Mesendoderm (in vitro differentiated cells): ENCODE data around the gene ATXN10.

ENCODE experiments used
- DNase-seq: peaks from one replicate; pipeline ENCODE4 v3.0.0; 2013
- H2AK5ac ChIP-seq: 2 replicates; pipeline ENCODE4 v1.6.1; 2013; ENCODE audit warnings: low read length, inconsistent platforms
- H2BK120ac ChIP-seq: 2 replicates; pipeline ENCODE4 v1.6.1; 2013; ENCODE audit warnings: low read depth, mild to moderate bottlenecking, low read length, moderate library complexity, mixed read lengths
- H2BK15ac ChIP-seq: replicated peaks from 2 replicates; pipeline ENCODE4 v1.6.1; 2013; ENCODE audit warnings: low read depth, mild to moderate bottlenecking, moderate library complexity
- H2BK5ac ChIP-seq: 2 replicates; pipeline ENCODE4 v1.6.1; 2013; ENCODE audit warnings: low read length, inconsistent platforms
- H3K18ac ChIP-seq: 2 replicates; pipeline ENCODE4 v1.6.1; 2013; ENCODE audit warnings: mild to moderate bottlenecking, low read length, mixed read lengths
- H3K23ac ChIP-seq: one replicate; pipeline ENCODE4 v1.6.1; 2013; ENCODE audit warnings: low read length
- H3K27ac ChIP-seq: 2 replicates; pipeline ENCODE4 v1.5.1; 2013; ENCODE audit warnings: low read depth, mild to moderate bottlenecking, inconsistent platforms, low read length, moderate library complexity
- H3K27me3 ChIP-seq: 2 replicates; pipeline ENCODE4 v1.6.1; 2013; ENCODE audit warnings: low read length, control low read depth, mild to moderate bottlenecking, inconsistent platforms; ENCODE audit not compliant: insufficient read depth, poor library complexity
- H3K36me3 ChIP-seq: 2 replicates; pipeline ENCODE4 v1.6.1; 2013; ENCODE audit warnings: low read length, inconsistent platforms; ENCODE audit not compliant: control insufficient read depth, insufficient read depth
- H3K4ac ChIP-seq: one replicate; pipeline ENCODE4 v1.6.1; 2013; ENCODE audit warnings: low read depth, mild to moderate bottlenecking, low read length, moderate library complexity
- H3K4me1 ChIP-seq: 2 replicates; pipeline ENCODE4 v1.6.1; 2013; ENCODE audit warnings: low read depth, low read length, inconsistent platforms; ENCODE audit not compliant: control insufficient read depth
- H3K4me2 ChIP-seq: 2 replicates; pipeline ENCODE4 v1.6.1; 2013; ENCODE audit warnings: low read length
- H3K4me3 ChIP-seq: 2 replicates; pipeline ENCODE4 v1.5.1; 2013; ENCODE audit warnings: mild to moderate bottlenecking, low read length
- H3K56ac ChIP-seq: one replicate; pipeline ENCODE4 v1.6.1; 2013; ENCODE audit warnings: low read length
- H3K79me1 ChIP-seq: 2 replicates; pipeline ENCODE4 v1.6.1; 2013; ENCODE audit warnings: low read length, inconsistent platforms
- H3K79me2 ChIP-seq: 2 replicates; pipeline ENCODE4 v1.6.1; 2013; ENCODE audit warnings: mild to moderate bottlenecking, low read length; ENCODE audit not compliant: control insufficient read depth, insufficient read depth
- H3K9ac ChIP-seq: 2 replicates; pipeline ENCODE4 v1.6.1; 2013; ENCODE audit warnings: low read length, inconsistent platforms
- H4K5ac ChIP-seq: one replicate; pipeline ENCODE4 v1.6.1; 2013; ENCODE audit warnings: low read length
- H4K8ac ChIP-seq: one replicate; pipeline ENCODE4 v1.6.1; 2013; ENCODE audit warnings: low read depth, mild to moderate bottlenecking, control low read depth, low read length, moderate library complexity
- WGBS: extraction: QIAGEN DNeasy Blood & Tissue Kit; methylation state at CpG from one replicate; pipeline ENCODE4 v1.1.7; 2013; ENCODE audit warnings: low lambda C conversion rate, missing lambda C conversion rate; ENCODE audit not compliant: insufficient coverage; ENCODE audit errors: extremely low coverage; 5-methylcytosine and 5-hydroxymethylcytosine counted together

The ATXN10 gene

GRCh38 chr22:45804986-45805325 lies 133.3 kb downstream of the ATXN10 start:
- H4K5ac ChIP-seq = no peak overlapping the region
- no peak overlapping the region for H3K4me2 ChIP-seq
- no peak overlapping the region for H2BK15ac ChIP-seq
- no peak overlapping the region for H3K27ac ChIP-seq
- peaks cover 6% of the 10 kb centered on the region for H3K79me1 ChIP-seq
- H2BK120ac ChIP-seq = no peak overlapping the region
- H3K9ac ChIP-seq = no peak overlapping the region
- no peak overlapping the region for H3K56ac ChIP-seq
- H3K4me1 ChIP-seq = no peaks in the 10 kb centered on the region
- no peaks in the 10 kb centered on the region for H3K36me3 ChIP-seq
- H3K23ac ChIP-seq = no peak overlapping the region
- H2AK5ac ChIP-seq = no peak overlapping the region
- H3K4me3 ChIP-seq = no peak overlapping the region
- H3K18ac ChIP-seq = no peak overlapping the region
- H4K8ac ChIP-seq = no peak overlapping the region
- no peak overlapping the region for H3K4ac ChIP-seq
- WGBS = no CpG with 5 or more reads among the region's 3 CpGs
- DNase-seq = no peak
- no peak overlapping the region for H2BK5ac ChIP-seq
- H3K79me2 ChIP-seq = no peaks in the 10 kb centered on the region
- no peaks in the 10 kb centered on the region for H3K27me3 ChIP-seq

- Histone ChIP-seq H3K4ac (no peak overlapping the region), H2BK5ac (no peak overlapping the region), H2BK15ac (no peak overlapping the region), H3K18ac (no peak overlapping the region), H2AK5ac (no peak overlapping the region), H3K23ac (no peak overlapping the region), H3K27me3 (no peaks in the 10 kb centered on the region), H3K79me1 (peaks cover 6% of the 10 kb centered on the region), H3K79me2 (no peaks in the 10 kb centered on the region), H3K36me3 (no peaks in the 10 kb centered on the region), H3K9ac (no peak overlapping the region), H4K8ac (no peak overlapping the region), H4K5ac (no peak overlapping the region), H3K56ac (no peak overlapping the region), H2BK120ac (no peak overlapping the region), H3K4me3 (no peak overlapping the region), H3K4me1 (no peaks in the 10 kb centered on the region), H3K27ac (no peak overlapping the region), H3K4me2 (no peak overlapping the region)
- no peak for DNase-seq
- WGBS = no CpG with 5 or more reads among the region's 6 CpGs
Measured at GRCh38 chr22:45805413-45805812, 133.8 kb downstream of the ATXN10 start.

- no peak overlapping the region for H2BK120ac ChIP-seq
Measured at GRCh38 chr22:45807156-45807915, 135.7 kb downstream of the ATXN10 start.

GRCh38 chr22:45812910-45813309 lies 141.3 kb downstream of the ATXN10 start:
- no peak overlapping the region for H3K23ac ChIP-seq

More at GRCh38 chr22:45807156-45807915, 135.7 kb downstream of the ATXN10 start:
- no peak overlapping the region for H3K4ac ChIP-seq
- no peak overlapping the region for H3K4me3 ChIP-seq
- no peak overlapping the region for H3K9ac ChIP-seq
- no peaks in the 10 kb centered on the region for H3K36me3 ChIP-seq
- no peak overlapping the region for H4K8ac ChIP-seq
- H2BK15ac ChIP-seq = no peak overlapping the region
- no peak overlapping the region for H3K27ac ChIP-seq
- no peak overlapping the region for H4K5ac ChIP-seq
- no peak overlapping the region for H3K23ac ChIP-seq
- no peak overlapping the region for H2BK5ac ChIP-seq
- no peak overlapping the region for H3K4me2 ChIP-seq
- H3K4me1 ChIP-seq = no peaks in the 10 kb centered on the region
- no peak overlapping the region for H2AK5ac ChIP-seq
- DNase-seq = no peak
- WGBS = no CpG with 5 or more reads among the region's 10 CpGs
- no peak overlapping the region for H3K18ac ChIP-seq
- H3K79me2 ChIP-seq = no peaks in the 10 kb centered on the region
- peaks cover 5% of the 10 kb centered on the region for H3K79me1 ChIP-seq
- no peak overlapping the region for H3K56ac ChIP-seq
- no peaks in the 10 kb centered on the region for H3K27me3 ChIP-seq

GRCh38 chr22:45814198-45814597 lies 142.6 kb downstream of the ATXN10 start:
- no peak overlapping the region for H4K8ac ChIP-seq
- no peak overlapping the region for H3K4me3 ChIP-seq
- H3K79me2 ChIP-seq = no peaks in the 10 kb centered on the region
- no peak overlapping the region for H2BK15ac ChIP-seq
- no peak overlapping the region for H3K27ac ChIP-seq
- no peak overlapping the region for H2BK120ac ChIP-seq
- no peak overlapping the region for H3K4me2 ChIP-seq
- H2BK5ac ChIP-seq = no peak overlapping the region
- no peak overlapping the region for H3K9ac ChIP-seq
- WGBS = no CpG with 5 or more reads among the region's 2 CpGs
- no peak for DNase-seq
- no peak overlapping the region for H4K5ac ChIP-seq
- H3K4me1 ChIP-seq = no peaks in the 10 kb centered on the region
- no peaks in the 10 kb centered on the region for H3K36me3 ChIP-seq
- H3K79me1 ChIP-seq = no peaks in the 10 kb centered on the region
- H3K23ac ChIP-seq = no peak overlapping the region
- H3K27me3 ChIP-seq = no peaks in the 10 kb centered on the region
- no peak overlapping the region for H3K56ac ChIP-seq
- H3K4ac ChIP-seq = no peak overlapping the region
- H2AK5ac ChIP-seq = no peak overlapping the region
- H3K18ac ChIP-seq = no peak overlapping the region

More at GRCh38 chr22:45812910-45813309, 141.3 kb downstream of the ATXN10 start:
- Histone ChIP-seq H3K18ac (no peak overlapping the region), H4K5ac (no peak overlapping the region), H3K79me1 (no peaks in the 10 kb centered on the region), H3K4me3 (no peak overlapping the region), H3K27me3 (no peaks in the 10 kb centered on the region), H3K4me2 (no peak overlapping the region), H3K36me3 (no peaks in the 10 kb centered on the region), H4K8ac (no peak overlapping the region), H3K79me2 (no peaks in the 10 kb centered on the region), H2BK15ac (no peak overlapping the region), H2BK120ac (no peak overlapping the region), H3K4ac (no peak overlapping the region), H3K9ac (no peak overlapping the region), H3K4me1 (no peaks in the 10 kb centered on the region), H2BK5ac (no peak overlapping the region), H3K56ac (no peak overlapping the region), H2AK5ac (no peak overlapping the region), H3K27ac (no peak overlapping the region)
- no peak for DNase-seq
- WGBS = no CpG with 5 or more reads among the region's 6 CpGs

- no peaks in the 10 kb centered on the region for H3K79me1 ChIP-seq
- no peak overlapping the region for H2BK120ac ChIP-seq
- H4K8ac ChIP-seq = no peak overlapping the region
- H3K4me1 ChIP-seq = no peaks in the 10 kb centered on the region
- H2BK5ac ChIP-seq = no peak overlapping the region
- no peak overlapping the region for H3K4me2 ChIP-seq
- DNase-seq = no peak
- no peaks in the 10 kb centered on the region for H3K27me3 ChIP-seq
- H3K18ac ChIP-seq = no peak overlapping the region
- no peak overlapping the region for H3K56ac ChIP-seq
- H2BK15ac ChIP-seq = no peak overlapping the region
- no peak overlapping the region for H3K27ac ChIP-seq
- no peak overlapping the region for H3K23ac ChIP-seq
- no peak overlapping the region for H3K4me3 ChIP-seq
- WGBS = no CpG with 5 or more reads among the region's 8 CpGs
- no peak overlapping the region for H4K5ac ChIP-seq
- no peaks in the 10 kb centered on the region for H3K36me3 ChIP-seq
- H2AK5ac ChIP-seq = no peak overlapping the region
- no peaks in the 10 kb centered on the region for H3K79me2 ChIP-seq
- H3K4ac ChIP-seq = no peak overlapping the region
- no peak overlapping the region for H3K9ac ChIP-seq
Measured at GRCh38 chr22:45816776-45817175, 145.1 kb downstream of the ATXN10 start.
